ENCODE measurements around the gene PLCB4.

Gene PLCB4

DNA sequence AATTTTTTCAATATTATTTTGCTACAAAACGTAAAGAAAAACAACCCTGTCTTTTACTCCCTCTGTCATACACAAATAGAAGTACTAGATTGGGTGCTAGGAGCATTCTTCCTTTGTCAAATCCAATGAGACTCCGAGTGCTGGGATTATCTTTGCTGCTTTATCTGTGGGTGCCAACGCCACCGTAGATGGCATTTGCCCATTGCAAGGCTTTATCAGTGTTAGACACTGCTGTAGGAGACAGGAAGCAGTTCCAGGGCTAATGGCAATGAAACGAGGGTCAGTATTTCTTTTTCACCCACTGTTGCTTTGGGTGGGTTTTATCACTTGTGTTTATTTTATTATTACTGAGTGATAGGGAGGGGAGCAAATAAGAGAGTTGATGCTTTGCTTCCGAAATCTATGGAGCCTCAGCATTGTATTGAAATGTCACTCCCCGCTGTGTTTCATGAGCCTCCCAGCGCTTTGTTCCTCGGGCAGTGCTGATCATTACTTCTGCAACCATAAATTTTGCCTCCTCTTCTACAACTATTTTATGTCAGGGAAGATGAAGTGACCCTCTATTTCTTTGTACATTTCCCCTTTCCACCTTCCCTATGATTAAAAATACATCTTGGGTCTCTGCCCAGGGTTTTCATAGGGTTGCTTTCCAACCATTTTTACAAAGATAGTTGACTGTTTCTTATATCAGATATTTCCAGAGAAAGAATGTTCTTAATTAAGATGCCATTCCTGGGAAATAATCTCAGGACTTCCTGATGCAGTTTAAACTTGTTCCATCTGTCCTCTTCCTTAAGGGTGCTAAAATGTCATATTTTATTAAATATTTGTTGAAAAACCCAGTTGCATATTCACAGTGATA, 358.8 kb downstream of the PLCB4 start:
- H3K36me3 ChIP-seq (ENCODE audit: control insufficient read depth, insufficient read depth, low read length), result no peaks in the 10 kb centered on the region
- no peak overlapping the region for H3K4me3 ChIP-seq (ENCODE audit: low read length)
- H3K9me3 ChIP-seq (ENCODE audit: control insufficient read depth, low read length), result no peaks in the 10 kb centered on the region
- no peak overlapping the region for H3K9ac ChIP-seq (ENCODE audit: low read length)
- no peaks in the 10 kb centered on the region for H3K4me1 ChIP-seq (ENCODE audit: control insufficient read depth, insufficient read depth, low read length)
- no peaks in the 10 kb centered on the region for H3K27me3 ChIP-seq (ENCODE audit: control insufficient read depth, insufficient read depth, low read length)

DNA sequence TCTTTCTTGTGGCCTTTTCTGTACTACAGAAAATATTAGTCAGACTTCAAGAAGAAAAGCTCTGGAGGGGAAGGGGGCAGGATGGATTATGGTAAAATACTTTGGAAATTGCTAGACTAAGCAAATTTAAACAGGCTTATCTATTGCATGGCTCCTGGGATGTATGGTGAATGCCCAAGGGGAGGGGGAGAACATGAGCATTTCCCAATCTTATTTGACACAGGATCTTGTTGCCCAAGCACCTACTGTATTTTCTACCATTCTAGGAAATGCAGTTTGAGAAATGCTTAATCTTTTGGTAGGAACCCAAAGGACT, 359.4 kb downstream of the PLCB4 start:
- Histone ChIP-seq H3K9ac (ENCODE audit: low read length) (no peak overlapping the region), H3K9me3 (ENCODE audit: control insufficient read depth, low read length) (no peaks in the 10 kb centered on the region), H3K4me1 (ENCODE audit: control insufficient read depth, insufficient read depth, low read length) (no peaks in the 10 kb centered on the region), H3K4me3 (ENCODE audit: low read length) (no peak overlapping the region), H3K27me3 (ENCODE audit: control insufficient read depth, insufficient read depth, low read length) (no peaks in the 10 kb centered on the region), H3K36me3 (ENCODE audit: control insufficient read depth, insufficient read depth, low read length) (no peaks in the 10 kb centered on the region)

DNA sequence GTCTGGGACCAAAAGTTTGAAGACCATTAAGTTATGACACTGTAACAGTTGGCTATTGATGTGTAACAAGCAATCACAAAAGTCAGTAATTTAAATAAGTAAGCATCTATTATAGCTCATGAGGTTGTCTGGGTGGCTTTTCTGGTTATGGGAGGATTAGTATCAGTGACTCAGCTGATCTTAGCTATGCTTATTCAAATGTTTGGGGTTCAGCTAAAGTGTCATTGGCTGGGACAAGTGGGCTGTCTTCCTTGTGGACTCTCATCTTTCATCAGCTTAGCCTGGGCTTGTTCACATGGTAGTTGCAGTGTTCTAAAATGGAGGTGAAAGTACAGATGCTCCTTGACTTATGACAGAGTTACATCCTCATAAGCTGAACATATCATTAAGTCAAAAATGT, 370.9 kb downstream of the PLCB4 start:
- H3K36me3 ChIP-seq (ENCODE audit: control insufficient read depth, insufficient read depth, low read length), result no peaks in the 10 kb centered on the region
- no peaks in the 10 kb centered on the region for H3K4me1 ChIP-seq (ENCODE audit: control insufficient read depth, insufficient read depth, low read length)
- no peaks in the 10 kb centered on the region for H3K9me3 ChIP-seq (ENCODE audit: control insufficient read depth, low read length)
- H3K27me3 ChIP-seq (ENCODE audit: control insufficient read depth, insufficient read depth, low read length), result no peaks in the 10 kb centered on the region
- H3K9ac ChIP-seq (ENCODE audit: low read length), result no peak overlapping the region
- no peak overlapping the region for H3K4me3 ChIP-seq (ENCODE audit: low read length)

DNA sequence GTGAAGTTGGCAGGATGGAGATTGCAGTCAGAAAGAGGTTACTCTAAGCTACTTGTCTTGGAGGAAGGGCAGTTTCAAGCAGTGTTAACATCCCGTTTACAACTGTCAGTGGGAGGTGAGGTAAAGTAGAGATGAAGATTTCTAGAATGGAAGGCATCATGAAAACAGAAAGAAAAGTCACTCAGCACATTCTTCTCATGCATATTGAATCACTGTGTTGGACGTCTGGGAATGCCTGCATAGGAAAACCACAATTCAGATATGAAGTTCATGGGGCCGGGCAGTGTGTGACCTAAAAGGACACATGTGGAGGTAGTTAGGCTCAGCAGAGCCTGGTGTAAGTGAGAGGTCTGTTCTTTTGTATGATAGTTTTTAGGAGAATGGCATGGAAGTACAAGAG, 372.0 kb downstream of the PLCB4 start:
- Histone ChIP-seq H3K9ac (ENCODE audit: low read length) (no peak overlapping the region), H3K4me1 (ENCODE audit: control insufficient read depth, insufficient read depth, low read length) (no peaks in the 10 kb centered on the region), H3K4me3 (ENCODE audit: low read length) (no peak overlapping the region), H3K27me3 (ENCODE audit: control insufficient read depth, insufficient read depth, low read length) (no peaks in the 10 kb centered on the region), H3K9me3 (ENCODE audit: control insufficient read depth, low read length) (no peaks in the 10 kb centered on the region), H3K36me3 (ENCODE audit: control insufficient read depth, insufficient read depth, low read length) (no peaks in the 10 kb centered on the region)

DNA sequence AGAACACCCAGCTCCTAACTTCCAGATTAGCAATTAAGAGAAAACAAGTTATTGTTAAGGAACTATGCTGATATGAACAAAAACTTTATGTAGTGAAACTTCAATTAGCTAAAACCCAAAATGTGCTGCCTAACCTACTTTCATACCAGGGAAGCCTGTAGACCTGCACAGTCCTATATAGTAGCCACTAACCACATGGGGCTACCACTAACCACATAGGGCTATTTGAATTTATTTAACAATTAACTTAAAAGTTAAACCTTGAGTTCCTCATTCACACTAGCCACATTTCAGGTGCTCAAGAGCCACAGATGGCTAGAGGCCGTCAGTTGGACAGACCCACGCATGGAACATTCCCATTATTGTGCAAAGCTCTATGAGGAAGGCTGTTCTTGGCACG, 373.1 kb downstream of the PLCB4 start:
- Histone ChIP-seq H3K36me3 (ENCODE audit: control insufficient read depth, insufficient read depth, low read length) (no peaks in the 10 kb centered on the region), H3K9ac (ENCODE audit: low read length) (no peak overlapping the region), H3K9me3 (ENCODE audit: control insufficient read depth, low read length) (no peaks in the 10 kb centered on the region), H3K4me3 (ENCODE audit: low read length) (no peak overlapping the region), H3K27me3 (ENCODE audit: control insufficient read depth, insufficient read depth, low read length) (no peaks in the 10 kb centered on the region), H3K4me1 (ENCODE audit: control insufficient read depth, insufficient read depth, low read length) (no peaks in the 10 kb centered on the region)

DNA sequence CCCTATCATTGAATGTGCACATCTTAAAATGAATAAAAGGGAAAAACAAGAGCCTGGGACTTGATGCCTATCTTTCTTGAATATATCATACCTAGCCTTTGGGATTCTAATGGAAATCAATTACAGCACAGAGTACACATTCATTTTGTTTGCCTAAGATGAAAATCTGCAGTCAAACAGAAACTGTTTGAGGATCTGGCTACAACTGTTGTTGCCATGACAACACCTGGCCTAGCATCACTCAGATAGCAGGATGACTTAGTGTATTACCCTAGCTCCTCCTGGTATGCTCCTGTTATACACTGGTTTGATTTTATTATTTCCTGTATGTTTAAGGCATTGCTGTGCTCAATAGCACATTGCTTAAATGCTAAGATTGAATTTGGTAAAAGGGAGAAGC, 374.0 kb downstream of the PLCB4 start:
- Histone ChIP-seq H3K36me3 (ENCODE audit: control insufficient read depth, insufficient read depth, low read length) (no peaks in the 10 kb centered on the region), H3K9ac (ENCODE audit: low read length) (no peak overlapping the region), H3K9me3 (ENCODE audit: control insufficient read depth, low read length) (no peaks in the 10 kb centered on the region), H3K4me1 (ENCODE audit: control insufficient read depth, insufficient read depth, low read length) (no peaks in the 10 kb centered on the region), H3K27me3 (ENCODE audit: control insufficient read depth, insufficient read depth, low read length) (no peaks in the 10 kb centered on the region), H3K4me3 (ENCODE audit: low read length) (no peak overlapping the region)

DNA sequence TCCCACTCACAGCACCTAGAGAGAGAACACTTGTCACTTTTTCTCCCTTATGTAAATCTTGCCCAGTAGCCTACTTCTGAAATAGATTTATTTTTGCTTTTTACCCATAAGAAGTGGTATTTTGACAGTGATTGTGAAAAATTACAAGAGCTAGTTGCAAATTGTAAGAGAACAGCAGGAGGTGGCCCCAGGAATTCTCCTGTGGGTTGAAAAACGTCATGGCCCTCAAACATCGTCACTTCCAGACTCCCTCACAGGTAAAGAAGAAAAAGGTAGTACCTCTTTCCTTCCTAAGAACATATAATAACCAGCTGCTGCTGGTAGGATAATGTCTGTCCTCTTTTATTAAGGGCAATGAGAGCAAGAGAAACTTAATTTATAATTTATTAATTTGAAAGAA, 376.0 kb downstream of the PLCB4 start:
- Histone ChIP-seq H3K36me3 (ENCODE audit: control insufficient read depth, insufficient read depth, low read length) (no peaks in the 10 kb centered on the region), H3K4me1 (ENCODE audit: control insufficient read depth, insufficient read depth, low read length) (no peaks in the 10 kb centered on the region), H3K9me3 (ENCODE audit: control insufficient read depth, low read length) (no peaks in the 10 kb centered on the region)

DNA sequence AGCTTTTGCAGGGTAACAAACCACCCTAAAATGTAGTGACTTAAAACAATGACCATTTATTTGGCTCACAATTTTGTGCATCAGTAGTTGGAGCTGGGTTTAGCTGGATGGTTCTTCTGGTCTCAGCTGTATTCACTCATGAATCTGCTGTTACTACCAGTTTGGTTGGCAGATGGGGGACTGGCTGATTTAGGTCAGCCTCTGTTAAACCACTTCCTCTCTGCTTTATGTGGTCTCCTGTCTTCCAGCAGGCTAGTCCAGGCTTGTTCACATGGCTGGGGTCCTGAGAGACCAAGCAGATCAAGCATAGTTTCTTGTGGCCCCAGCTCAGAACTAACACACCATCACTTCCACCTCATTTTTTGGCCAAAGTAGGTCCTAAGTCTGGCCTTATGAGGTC, 378.3 kb downstream of the PLCB4 start:
- no peaks in the 10 kb centered on the region for H3K36me3 ChIP-seq (ENCODE audit: control insufficient read depth, insufficient read depth, low read length)
- H3K9ac ChIP-seq (ENCODE audit: low read length), result no peak overlapping the region
- no peaks in the 10 kb centered on the region for H3K4me1 ChIP-seq (ENCODE audit: control insufficient read depth, insufficient read depth, low read length)
- H3K27me3 ChIP-seq (ENCODE audit: control insufficient read depth, insufficient read depth, low read length), result no peaks in the 10 kb centered on the region
- no peak overlapping the region for H3K4me3 ChIP-seq (ENCODE audit: low read length)
- H3K9me3 ChIP-seq (ENCODE audit: control insufficient read depth, low read length), result no peaks in the 10 kb centered on the region

More for the DNA sequence above, 376.0 kb downstream of the PLCB4 start:
- Histone ChIP-seq H3K27me3 (ENCODE audit: control insufficient read depth, insufficient read depth, low read length) (no peaks in the 10 kb centered on the region), H3K9ac (ENCODE audit: low read length) (no peak overlapping the region), H3K4me3 (ENCODE audit: low read length) (no peak overlapping the region)

DNA sequence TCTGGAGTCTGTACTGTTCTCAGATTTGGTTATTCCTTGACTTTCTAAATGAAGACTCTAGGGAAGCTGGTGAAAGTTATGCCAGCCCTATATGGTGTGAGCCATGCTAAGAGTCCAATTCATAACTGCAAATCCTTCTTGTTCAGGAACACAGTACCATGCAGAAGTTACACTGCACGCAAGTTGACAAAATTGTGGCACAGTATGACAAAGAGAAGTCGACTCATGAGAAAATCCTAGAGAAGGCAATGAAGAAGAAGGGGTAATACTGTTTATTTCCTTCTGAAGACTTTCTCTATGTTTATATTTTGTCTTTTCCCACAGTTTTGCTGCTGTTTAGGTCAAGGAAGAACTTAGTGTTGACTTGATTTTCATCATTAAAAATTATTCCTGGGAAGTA, 384.3 kb downstream of the PLCB4 start:
- Histone ChIP-seq H3K9me3 (ENCODE audit: control insufficient read depth, low read length) (no peaks in the 10 kb centered on the region), H3K9ac (ENCODE audit: low read length) (no peak overlapping the region), H3K27me3 (ENCODE audit: control insufficient read depth, insufficient read depth, low read length) (no peaks in the 10 kb centered on the region), H3K4me3 (ENCODE audit: low read length) (no peak overlapping the region), H3K4me1 (ENCODE audit: control insufficient read depth, insufficient read depth, low read length) (no peaks in the 10 kb centered on the region), H3K36me3 (ENCODE audit: control insufficient read depth, insufficient read depth, low read length) (no peaks in the 10 kb centered on the region)

DNA sequence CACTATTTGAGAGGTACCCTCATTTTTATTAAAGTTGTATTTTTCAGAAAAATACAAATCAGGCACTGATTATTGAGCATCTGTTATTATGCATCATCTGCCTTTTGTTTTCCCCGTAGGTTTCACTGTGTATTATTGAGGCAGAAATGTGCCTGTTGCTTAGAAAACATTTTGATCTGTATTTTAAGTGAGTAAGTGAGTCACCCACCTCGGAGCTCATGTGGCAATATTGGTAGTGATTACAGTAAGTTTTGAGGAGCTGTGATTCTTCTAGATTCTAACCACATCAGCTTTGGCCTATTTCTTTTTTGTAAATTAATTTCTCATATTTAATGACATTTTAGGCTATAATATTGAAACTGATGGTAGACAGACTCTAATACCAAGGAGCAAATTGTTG, 385.9 kb downstream of the PLCB4 start:
- Histone ChIP-seq H3K27me3 (ENCODE audit: control insufficient read depth, insufficient read depth, low read length) (no peaks in the 10 kb centered on the region), H3K9me3 (ENCODE audit: control insufficient read depth, low read length) (no peaks in the 10 kb centered on the region), H3K4me3 (ENCODE audit: low read length) (no peak overlapping the region), H3K4me1 (ENCODE audit: control insufficient read depth, insufficient read depth, low read length) (no peaks in the 10 kb centered on the region), H3K9ac (ENCODE audit: low read length) (no peak overlapping the region), H3K36me3 (ENCODE audit: control insufficient read depth, insufficient read depth, low read length) (no peaks in the 10 kb centered on the region)

DNA sequence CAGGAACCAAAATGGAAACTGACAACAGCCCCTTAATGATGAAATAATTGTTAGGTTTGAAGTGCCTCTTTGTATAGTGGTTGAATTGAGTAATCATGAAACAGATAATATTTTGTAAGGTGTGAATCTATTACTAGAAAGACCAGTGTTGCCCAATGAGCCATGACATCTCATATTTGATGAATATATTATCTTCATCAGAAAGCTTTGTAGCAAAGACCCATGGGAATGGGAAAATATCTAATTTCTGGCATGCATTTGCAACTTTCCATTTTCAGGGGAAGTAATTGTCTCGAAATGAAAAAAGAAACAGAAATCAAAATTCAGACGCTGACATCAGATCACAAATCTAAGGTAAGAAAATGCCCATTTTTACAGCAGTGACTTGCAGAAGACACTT, 388.2 kb downstream of the PLCB4 start:
- Histone ChIP-seq H3K4me3 (ENCODE audit: low read length) (no peak overlapping the region), H3K9ac (ENCODE audit: low read length) (no peak overlapping the region), H3K4me1 (ENCODE audit: control insufficient read depth, insufficient read depth, low read length) (no peaks in the 10 kb centered on the region), H3K9me3 (ENCODE audit: control insufficient read depth, low read length) (no peaks in the 10 kb centered on the region), H3K36me3 (ENCODE audit: control insufficient read depth, insufficient read depth, low read length) (no peaks in the 10 kb centered on the region), H3K27me3 (ENCODE audit: control insufficient read depth, insufficient read depth, low read length) (no peaks in the 10 kb centered on the region)

DNA sequence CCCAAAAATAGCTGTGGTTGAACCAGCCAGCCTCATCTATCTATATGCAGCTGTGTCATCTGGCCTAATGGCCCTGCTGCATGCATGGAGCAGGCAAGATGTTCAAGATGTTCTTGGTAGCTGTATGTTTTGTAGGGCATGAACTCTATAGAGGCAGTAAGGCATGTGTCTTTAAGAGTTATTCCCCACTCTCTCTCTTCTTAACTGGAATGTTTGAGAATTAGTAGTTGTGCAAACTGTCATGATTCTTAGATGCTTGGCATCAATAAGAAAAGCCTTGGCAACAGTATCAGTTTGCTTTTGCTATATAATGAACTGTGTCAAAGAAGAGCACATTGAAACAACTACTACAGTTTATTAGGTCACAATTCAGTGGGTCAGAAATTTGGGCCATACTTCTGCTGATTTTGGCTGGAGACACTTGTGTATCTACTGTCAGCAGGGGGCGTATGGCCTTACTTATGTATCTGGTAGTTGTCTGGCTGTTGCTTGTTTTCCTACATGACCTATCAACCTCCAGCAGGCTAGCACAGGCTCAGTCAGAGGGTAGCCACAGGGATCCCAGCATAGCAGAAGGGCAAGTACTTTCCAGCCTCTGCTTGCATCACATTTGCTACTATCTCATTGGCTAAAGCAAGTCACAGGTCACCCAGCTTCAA, 389.4 kb downstream of the PLCB4 start:
- H3K4me1 ChIP-seq (ENCODE audit: control insufficient read depth, insufficient read depth, low read length), result no peaks in the 10 kb centered on the region
- H3K36me3 ChIP-seq (ENCODE audit: control insufficient read depth, insufficient read depth, low read length), result no peaks in the 10 kb centered on the region
- H3K4me3 ChIP-seq (ENCODE audit: low read length), result no peak overlapping the region

More for the DNA sequence above, 389.4 kb downstream of the PLCB4 start:
- no peak overlapping the region for H3K9ac ChIP-seq (ENCODE audit: low read length)
- no peaks in the 10 kb centered on the region for H3K9me3 ChIP-seq (ENCODE audit: control insufficient read depth, low read length)
- H3K27me3 ChIP-seq (ENCODE audit: control insufficient read depth, insufficient read depth, low read length), result no peaks in the 10 kb centered on the region
